Astrocyte (in vitro differentiated cells and primary cell): ENCODE results near the gene MPP1.

Source experiments
- CTCF ChIP-seq: IDR thresholded peaks from 2 replicates; pipeline ENCODE4 v1.5.1; 2011; ENCODE audit warnings: low read depth, mild to moderate bottlenecking, inconsistent platforms, low read length, moderate library complexity; ENCODE audit not compliant: insufficient read depth
- EZH2 ChIP-seq: IDR thresholded peaks from 2 replicates; pipeline ENCODE4 v1.6.1; 2012; ENCODE audit warnings: mild to moderate bottlenecking, low read length, inconsistent platforms; ENCODE audit not compliant: insufficient read depth

- TF ChIP-seq CTCF (no peak), EZH2 (no peak)
These were observed 24.3 kb downstream of the MPP1 start for GRCh38 chrX:154780968-154781367.
